ENCODE data around the gene KCNQ1OT1. TPM values are rescaled to one million over a fixed set of nuclear protein-coding genes. Genes with fewer than 3 reads are reported as not detected.

Gene KCNQ1OT1
- total RNA-seq, 1 experiment from 2014 or later = 1.2 TPM

- H3K4me1 Mint-ChIP-seq = peaks cover 10 to 15% of the 10 kb centered on the region in 2 experiments
- peaks cover 100% of the 10 kb centered on the region for H3K27me3 Mint-ChIP-seq (ENCODE audit: low read depth)
- no peak overlapping the region for H2AK5ac ChIP-seq (ENCODE audit: insufficient read length, low read length)
Measured at GRCh38 chr11:2713661-2714462, 14.1 kb upstream of the KCNQ1OT1 start.

More at GRCh38 chr11:2713661-2714462, 14.1 kb upstream of the KCNQ1OT1 start:
- H2BK15ac ChIP-seq (ENCODE audit: low read depth, low read length) = no peak overlapping the region
- peaks cover 2 to 19% (median 3%) of the 10 kb centered on the region in 3 experiments; a peak in 4 of 7 replicates for H3K36me3 Mint-ChIP-seq (ENCODE audit: insufficient read depth in 1 of 3, low read depth in 3 of 3)
- no peak for TF ChIP-seq CTCF (conservative IDR thresholded peaks at IDR 0.05)
- no peak overlapping the region for H3K56ac ChIP-seq (ENCODE audit: insufficient read length, low read depth, low read length)
- no peaks in the 10 kb centered on the region for H3K79me2 ChIP-seq (ENCODE audit: insufficient read depth, low read length)
- WGBS (ENCODE audit: extremely low coverage, insufficient read length, low lambda C conversion rate) = no CpG with 5 or more reads among the region's 26 CpGs
- H3K9me3 ChIP-seq (ENCODE audit: control insufficient read depth, low read depth, low read length) = no peaks in the 10 kb centered on the region
- peaks cover 5% of the 10 kb centered on the region; the same call in 1 of the 2 replicates for H3K4me1 ChIP-seq (ENCODE audit: insufficient read depth, low read length)
- H3K23me2 ChIP-seq (ENCODE audit: insufficient read length, low read depth, low read length, poor library complexity, severe bottlenecking) = no peaks in the 10 kb centered on the region
- H3K27ac ChIP-seq (ENCODE audit: insufficient read length, low read depth, low read length) = no peak overlapping the region
- peaks cover 9% of the 10 kb centered on the region; the same call in 1 of the 2 replicates for H3K27me3 ChIP-seq (ENCODE audit: insufficient read depth, low read length)
- H2BK20ac ChIP-seq (ENCODE audit: low read depth, low read length, poor library complexity, severe bottlenecking) = no peak overlapping the region
- no peak overlapping the region for H3K4ac ChIP-seq (ENCODE audit: low read depth, low read length)
- no peak overlapping the region for H3K4me3 Mint-ChIP-seq
- H4K8ac ChIP-seq (replicated peaks; ENCODE audit: insufficient read length, low read depth, low read length) = no peak overlapping the region
- H3K27ac Mint-ChIP-seq = no peak overlapping the region
- no peak overlapping the region for H2BK120ac ChIP-seq (ENCODE audit: low read depth, low read length, poor library complexity, severe bottlenecking)
- no peaks in the 10 kb centered on the region for H3K79me1 ChIP-seq (ENCODE audit: insufficient read depth, low read depth, low read length, poor library complexity, severe bottlenecking)
- no peak overlapping the region for H3K9ac ChIP-seq (ENCODE audit: extremely low read depth, insufficient read length, low read length)
- no peak overlapping the region for H3K4me2 ChIP-seq (ENCODE audit: insufficient read depth, insufficient read length, low read length)
- H2AFZ ChIP-seq (ENCODE audit: low read length) = no peak overlapping the region
- H2BK12ac ChIP-seq (ENCODE audit: insufficient read length, low read depth, low read length) = no peak overlapping the region
- H4K91ac ChIP-seq (ENCODE audit: insufficient read length, low read depth, low read length) = no peak overlapping the region
- peaks cover 18% of the 10 kb centered on the region in 2 experiments for H3K9me3 Mint-ChIP-seq
- peak overlapping the region; percentile 2; the same call in 1 of the 2 replicates for H3K14ac ChIP-seq (ENCODE audit: insufficient read depth, low read length)
- DNase-seq = no peak
- H3K18ac ChIP-seq (ENCODE audit: insufficient read length, low read depth, low read length) = no peak overlapping the region
- H3T11ph ChIP-seq (ENCODE audit: low read length) = no peak overlapping the region
- no peaks in the 10 kb centered on the region for H4K20me1 ChIP-seq (ENCODE audit: control insufficient read depth, insufficient read depth, insufficient read length)
- no peak overlapping the region for H2BK5ac ChIP-seq (ENCODE audit: insufficient read length, low read length)
- no peak overlapping the region for H4K5ac ChIP-seq (ENCODE audit: insufficient read length, low read depth, low read length)
- no peak overlapping the region for H3K23ac ChIP-seq (ENCODE audit: insufficient read length, low read depth, low read length)
